ENCODE results near the gene THBS3. TPM values are rescaled to one million over a fixed set of nuclear protein-coding genes. Genes with fewer than 3 reads are reported as not detected.

THBS3 gene
- total and polyA plus RNA-seq, 9 of the 15 experiments (the other 6 are each of a cell fraction or from before 2014, with no cell fraction given) = 0.59 to 8.3 (median 3.2) TPM

DNA sequence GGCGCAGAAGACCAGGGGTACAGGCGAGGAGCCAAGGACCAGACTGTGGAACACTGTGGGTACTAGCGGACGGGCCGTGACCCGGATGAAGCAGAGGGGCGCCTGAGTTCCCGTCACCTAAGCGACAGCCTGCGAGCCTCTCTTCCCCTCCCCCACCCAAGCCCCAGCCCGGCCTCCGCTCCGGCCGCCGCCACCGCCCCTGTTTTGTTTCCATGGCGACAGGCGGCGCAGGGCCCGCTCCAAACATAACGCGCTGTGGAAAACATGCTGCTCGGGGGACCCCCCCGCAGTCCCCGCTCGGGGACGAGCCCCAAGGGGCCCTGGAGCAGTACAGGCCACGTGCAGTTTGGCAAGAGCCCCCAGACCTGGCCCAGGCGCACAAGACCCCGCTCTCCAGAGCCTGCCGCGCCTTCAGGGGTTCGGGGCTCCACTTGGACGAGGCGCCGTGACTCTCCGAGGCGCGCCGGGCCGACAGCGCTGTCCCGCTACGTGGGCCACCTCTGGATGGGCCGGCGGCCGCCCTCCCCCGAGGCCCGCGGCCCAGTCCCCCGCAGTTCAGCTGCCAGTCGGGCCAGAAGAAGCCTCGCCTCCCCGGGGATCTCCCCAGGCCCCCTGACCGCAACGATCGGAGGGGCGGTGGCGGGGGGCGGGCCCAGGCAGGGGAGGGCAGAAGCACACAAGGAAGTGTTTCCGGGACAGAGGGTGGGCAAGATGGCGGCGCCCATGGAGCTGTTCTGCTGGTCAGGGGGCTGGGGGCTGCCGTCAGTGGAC lies 1.0 kb upstream of the THBS3 start, which contains the start of gene MTX1 (continued):
- TF ChIP-seq, protein P1, sequence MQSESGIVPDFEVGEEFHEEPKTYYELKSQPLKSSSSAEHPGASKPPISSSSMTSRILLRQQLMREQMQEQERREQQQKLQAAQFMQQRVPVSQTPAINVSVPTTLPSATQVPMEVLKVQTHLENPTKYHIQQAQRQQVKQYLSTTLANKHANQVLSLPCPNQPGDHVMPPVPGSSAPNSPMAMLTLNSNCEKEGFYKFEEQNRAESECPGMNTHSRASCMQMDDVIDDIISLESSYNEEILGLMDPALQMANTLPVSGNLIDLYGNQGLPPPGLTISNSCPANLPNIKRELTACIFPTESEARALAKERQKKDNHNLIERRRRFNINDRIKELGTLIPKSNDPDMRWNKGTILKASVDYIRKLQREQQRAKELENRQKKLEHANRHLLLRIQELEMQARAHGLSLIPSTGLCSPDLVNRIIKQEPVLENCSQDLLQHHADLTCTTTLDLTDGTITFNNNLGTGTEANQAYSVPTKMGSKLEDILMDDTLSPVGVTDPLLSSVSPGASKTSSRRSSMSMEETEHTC (IDR thresholded peaks at IDR 0.05) = no peak
- TF ChIP-seq PHTF2 (CRISPR knock-in tag; IDR thresholded peaks at IDR 0.05) (no peak), CBFA2T2 (conservative IDR thresholded peaks at IDR 0.05) (no peak), ASH1L (IDR thresholded peaks at IDR 0.05; ENCODE audit: borderline replicate concordance, low read depth, partially characterized antibody) (no peak), DEAF1 (CRISPR knock-in tag; IDR thresholded peaks at IDR 0.05) (no peak), HIVEP1 (CRISPR knock-in tag; IDR thresholded peaks at IDR 0.05) (no peak), UBTF (IDR thresholded peaks at IDR 0.05; ENCODE audit: borderline replicate concordance in 1 of 2, low read depth in 2 of 2, low read length in 2 of 2) (no peak), ZNF561 (CRISPR knock-in tag; conservative IDR thresholded peaks at IDR 0.05) (no peak), GATAD2A (IDR thresholded peaks at IDR 0.05) (no peak), HMGN3 (IDR thresholded peaks at IDR 0.05; ENCODE audit: borderline replicate concordance, extremely low read depth, insufficient read length, low read depth, low read length) (peak; percentile 95), TAF9B (IDR thresholded peaks at IDR 0.05; ENCODE audit: partially characterized antibody) (no peak), NCOA4 (IDR thresholded peaks at IDR 0.05; ENCODE audit: partially characterized antibody) (no peak), KLF6 (CRISPR knock-in tag; IDR thresholded peaks at IDR 0.05; ENCODE audit: borderline replicate concordance) (no peak), ZNF316 (IDR thresholded peaks at IDR 0.05) (no peak), SAFB2 (IDR thresholded peaks at IDR 0.05; ENCODE audit: borderline replicate concordance, low read depth, low read length, severe bottlenecking) (no peak), ZNF140 (CRISPR knock-in tag; IDR thresholded peaks at IDR 0.05) (no peak), BRD4 (IDR thresholded peaks at IDR 0.05) (peak; percentile 84; the same call in 1 of the 2 replicates), ETS1 (conservative IDR thresholded peaks at IDR 0.05; ENCODE audit: control insufficient read depth, low read depth, low read length) (peak; percentile 75)
- TF ChIP-seq, protein P2, sequence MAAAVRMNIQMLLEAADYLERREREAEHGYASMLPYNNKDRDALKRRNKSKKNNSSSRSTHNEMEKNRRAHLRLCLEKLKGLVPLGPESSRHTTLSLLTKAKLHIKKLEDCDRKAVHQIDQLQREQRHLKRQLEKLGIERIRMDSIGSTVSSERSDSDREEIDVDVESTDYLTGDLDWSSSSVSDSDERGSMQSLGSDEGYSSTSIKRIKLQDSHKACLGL (CRISPR knock-in tag; IDR thresholded peaks at IDR 0.05; ENCODE audit: borderline replicate concordance, poor library complexity, severe bottlenecking) = peak; percentile 72
